Mesangial cell (primary cell): ENCODE results near the gene IGFLR1. TPM values are rescaled to one million over a fixed set of nuclear protein-coding genes. Genes with fewer than 3 reads are reported as not detected.

Experiments
- total RNA-seq: library from RNA; depleted of rRNA; stranded (reverse); fragments of >200 nt; gene quantifications from 2 replicates; pipeline ENCODE4 v1.2.3, GENCODE V29; 2015

Gene IGFLR1
- total RNA-seq = 4.7 and 8.3 TPM in 2 replicates

GRCh38 chr19:35742121-35742724 lies at the start of gene IGFLR1:
Gene IGFLR1, minus strand, starts transcription at chr19:35742452. Its CDS starts 1,272 bp downstream, at chr19:35741180.

GRCh38 chr19:35775298-35776101 lies 33.2 kb upstream of the IGFLR1 start, which contains the start of gene ARHGAP33:
Gene ARHGAP33, plus strand, starts transcription at chr19:35775564. Its CDS starts 95 bp downstream, at chr19:35775659.

GRCh38 chr19:35757749-35758608 lies 15.7 kb upstream of the IGFLR1 start, which contains the start of gene PROSER3:
Gene PROSER3, plus strand, starts transcription at chr19:35758176. Its CDS starts 40 bp downstream, at chr19:35758216.

GRCh38 chr19:35756377-35757230 lies 14.4 kb upstream of the IGFLR1 start, which contains the start of gene HSPB6:
Gene HSPB6, minus strand, starts transcription at chr19:35757029. Its CDS starts 21 bp downstream, at chr19:35757008.

GRCh38 chr19:35748106-35749020 lies 6.1 kb upstream of the IGFLR1 start, which contains the start of gene LIN37:
Gene LIN37, plus strand, starts transcription at chr19:35748576. Its CDS starts 149 bp downstream, at chr19:35748725.

GRCh38 chr19:35745328-35746086 lies 3.3 kb upstream of the IGFLR1 start, which contains the start of the genes PSENEN and U2AF1L4:
Gene PSENEN, plus strand, starts transcription at chr19:35745651. Its CDS starts 280 bp downstream, at chr19:35745931.
Gene U2AF1L4, minus strand, starts transcription at chr19:35745418. Its CDS starts 27 bp downstream, at chr19:35745391.

GRCh38 chr19:35717665-35718344 lies 24.4 kb downstream of the IGFLR1 start, which contains the start of gene KMT2B:
Gene KMT2B, plus strand, starts transcription at chr19:35718003. Its CDS starts 16 bp downstream, at chr19:35718019.

GRCh38 chr19:35704218-35704617 lies 38.0 kb downstream of the IGFLR1 start, which contains the start of gene ZBTB32:
Gene ZBTB32, plus strand, starts transcription at chr19:35704558. Its CDS starts 10,069 bp downstream, at chr19:35714627.

Other genes with a start within 250 kb of the IGFLR1 start
- gene DMKN, start 228.8 kb downstream of the IGFLR1 start, total RNA-seq = 29.5 and 70.4 TPM in 2 replicates
- not detected in 2 replicates for gene SBSN, start 214.1 kb downstream of the IGFLR1 start, total RNA-seq
- gene GAPDHS, start 209.0 kb downstream of the IGFLR1 start, total RNA-seq = not detected in 2 replicates
- gene TMEM147, start 196.8 kb downstream of the IGFLR1 start, total RNA-seq = 118 and 129 TPM in 2 replicates
- gene ATP4A, start 178.8 kb downstream of the IGFLR1 start, total RNA-seq = not detected in 2 replicates
- gene PMIS2, start 156.3 kb downstream of the IGFLR1 start, total RNA-seq = not detected in 2 replicates
- 7.5 and 20.7 TPM in 2 replicates for gene HAUS5, start 129.7 kb downstream of the IGFLR1 start, total RNA-seq
- gene RBM42, start 113.4 kb downstream of the IGFLR1 start, total RNA-seq = 79.6 and 99.4 TPM in 2 replicates
- 0.49 and 2.3 TPM in 2 replicates for gene ETV2, start 100.7 kb downstream of the IGFLR1 start, total RNA-seq
- gene COX6B1, start 94.1 kb downstream of the IGFLR1 start, total RNA-seq = 474 TPM in 2 replicates
- 0.16 TPM in 1 of 2 replicates, not detected in the other for gene UPK1A, start 75.9 kb downstream of the IGFLR1 start, total RNA-seq
- not detected in 2 replicates for gene ZBTB32, start 37.9 kb downstream of the IGFLR1 start, total RNA-seq
- 10.9 and 17.2 TPM in 2 replicates for gene KMT2B, start 24.4 kb downstream of the IGFLR1 start, total RNA-seq
- gene U2AF1L4, start 3.0 kb upstream of the IGFLR1 start, total RNA-seq = 5.4 and 9.0 TPM in 2 replicates
- gene PSENEN, start 3.2 kb upstream of the IGFLR1 start, total RNA-seq = 61.4 and 72.5 TPM in 2 replicates
- gene LIN37, start 6.1 kb upstream of the IGFLR1 start, total RNA-seq = 7.6 and 11.9 TPM in 2 replicates
- 2.3 and 6.8 TPM in 2 replicates for gene HSPB6, start 14.6 kb upstream of the IGFLR1 start, total RNA-seq
- gene PROSER3, start 15.7 kb upstream of the IGFLR1 start, total RNA-seq = 13.4 and 22.7 TPM in 2 replicates
- 8.4 and 14.8 TPM in 2 replicates for gene ARHGAP33, start 33.1 kb upstream of the IGFLR1 start, total RNA-seq
- not detected in 2 replicates for gene PRODH2, start 70.4 kb upstream of the IGFLR1 start, total RNA-seq
- gene NPHS1, start 110.1 kb upstream of the IGFLR1 start, total RNA-seq = 0.13 TPM in 1 of 2 replicates, not detected in the other
- gene KIRREL2, start 114.5 kb upstream of the IGFLR1 start, total RNA-seq = under 0.01 and 0.16 TPM in 2 replicates
- 9.8 and 33.7 TPM in 2 replicates for gene APLP1, start 126.1 kb upstream of the IGFLR1 start, total RNA-seq
- 2.9 and 7.6 TPM in 2 replicates for gene NFKBID, start 158.1 kb upstream of the IGFLR1 start, total RNA-seq
- 0.38 TPM in 1 of 2 replicates, not detected in the other for gene HCST, start 160.1 kb upstream of the IGFLR1 start, total RNA-seq
- not detected in 2 replicates for gene TYROBP, start 165.8 kb upstream of the IGFLR1 start, total RNA-seq
- gene LRFN3, start 193.9 kb upstream of the IGFLR1 start, total RNA-seq = 10.4 and 19.8 TPM in 2 replicates